Stimulated activated CD8-positive, alpha-beta memory T cell treated with anti-CD3 and anti-CD28 coated beads, Interleukin-4, amount 100 ng/mL, for 24 hours (primary cell): ENCODE data around the gene TRIM23.
"Not testable (repeated sequence)": the region's sequence is repeated elsewhere in the genome, so short reads cannot be mapped to it uniquely, and the experiment has no call there.

Experiments
- DNase-seq: peaks from one replicate; pipeline ENCODE4 v3.0.0-alpha.2; 2020; ENCODE audit warnings: low read depth

TRIM23 gene

GRCh38 chr5:65624025-65624570 lies at the start of gene TRIM23:
Gene TRIM23, minus strand, starts transcription at chr5:65624333. Its CDS starts 59 bp downstream, at chr5:65624274.
- DNase-seq, result peak; percentile 85

DNA sequence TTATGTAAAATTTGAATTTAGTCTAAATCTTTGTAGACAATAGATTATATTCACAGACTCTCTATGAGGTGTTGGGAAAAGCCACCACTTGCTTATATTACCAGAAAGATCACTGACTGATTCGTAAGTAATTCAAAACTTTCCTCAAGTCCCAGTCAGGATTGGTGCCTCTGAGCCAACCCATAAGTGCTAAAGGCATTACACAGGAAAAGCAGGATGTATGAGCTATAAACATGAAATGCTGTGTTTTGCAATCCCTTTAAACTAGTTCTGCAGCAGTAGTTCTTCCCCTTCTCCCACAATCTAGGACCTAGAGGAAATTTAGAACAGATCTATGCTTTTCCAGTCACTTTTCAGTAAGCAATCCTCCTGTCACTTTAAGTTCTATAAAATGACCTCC lies 48.7 kb upstream of the TRIM23 start:
- no peak for DNase-seq

- DNase-seq, result no peak
Observed at GRCh38 chr5:65668696-65669095, 44.6 kb upstream of the TRIM23 start.

DNA sequence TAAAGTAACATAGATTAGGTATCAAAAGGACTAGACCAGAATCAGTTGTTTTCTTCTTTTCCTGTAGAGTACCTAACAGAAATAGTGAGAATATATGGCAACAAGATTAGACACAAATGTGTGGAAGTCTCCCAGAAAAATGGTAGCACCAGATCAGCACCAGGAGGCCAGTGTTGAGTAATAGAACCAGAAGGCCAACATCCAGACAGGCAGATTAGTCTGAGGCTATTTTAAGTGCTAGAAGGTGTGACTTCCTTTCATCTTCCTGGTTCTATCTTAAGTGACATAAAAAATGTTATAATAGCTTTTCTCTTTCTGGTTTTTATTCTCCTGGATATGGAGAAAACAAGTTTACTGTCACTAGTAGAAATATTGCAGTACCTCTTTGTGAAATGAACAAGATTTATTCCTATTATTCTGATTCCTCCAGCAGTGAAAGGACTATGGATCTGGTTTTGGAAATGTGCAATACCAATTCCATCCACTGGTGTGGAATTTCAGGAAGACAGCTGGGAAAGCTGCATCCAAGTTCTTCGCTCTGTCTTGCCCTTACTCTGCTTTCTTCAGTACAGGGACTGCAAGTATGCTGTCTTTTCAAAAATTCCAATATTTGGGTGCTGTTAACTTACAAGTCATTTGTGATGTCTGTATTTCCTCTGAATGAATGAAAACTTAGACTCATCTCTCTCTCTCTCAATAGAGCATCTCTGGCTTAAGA lies 39.8 kb upstream of the TRIM23 start:
- DNase-seq, result no peak

DNA sequence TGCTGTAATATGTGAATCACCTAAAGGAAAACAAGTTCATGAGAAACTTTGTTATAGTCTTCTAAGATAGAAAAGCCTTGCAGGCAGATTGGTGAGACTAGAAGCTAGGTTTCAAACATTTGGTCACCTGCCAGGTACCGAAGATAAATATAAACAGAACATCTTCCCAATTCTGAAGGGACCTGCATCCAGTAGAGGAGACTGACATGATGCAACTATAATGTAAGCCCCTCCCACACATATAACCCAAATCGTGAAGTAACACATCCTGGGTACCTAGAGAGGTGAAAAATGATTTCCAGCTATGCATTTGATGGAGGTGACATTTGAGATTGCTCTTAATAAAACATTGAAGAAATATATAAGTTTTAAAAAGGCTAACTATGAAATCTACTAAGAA lies 30.6 kb upstream of the TRIM23 start:
- no peak for DNase-seq

DNA sequence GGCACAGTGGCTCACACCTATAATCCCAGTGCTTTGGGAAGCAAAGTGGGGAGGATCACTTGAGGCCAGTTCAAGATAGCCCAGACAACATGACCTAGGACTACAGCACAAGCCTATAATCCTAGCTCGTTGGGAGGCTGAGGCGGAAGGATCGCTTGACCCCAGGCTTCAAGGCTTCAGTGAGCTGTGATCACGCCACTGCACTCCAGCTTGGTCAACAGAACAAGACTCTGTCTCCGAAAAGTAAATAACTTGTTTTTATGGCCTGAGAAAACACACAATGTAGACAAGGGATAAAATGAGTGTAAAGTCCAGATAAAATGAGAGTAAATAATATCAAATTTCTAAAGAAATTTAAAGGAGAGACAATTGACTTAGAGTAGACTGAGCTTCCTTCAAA lies 27.0 kb upstream of the TRIM23 start:
- DNase-seq, result no peak

DNA sequence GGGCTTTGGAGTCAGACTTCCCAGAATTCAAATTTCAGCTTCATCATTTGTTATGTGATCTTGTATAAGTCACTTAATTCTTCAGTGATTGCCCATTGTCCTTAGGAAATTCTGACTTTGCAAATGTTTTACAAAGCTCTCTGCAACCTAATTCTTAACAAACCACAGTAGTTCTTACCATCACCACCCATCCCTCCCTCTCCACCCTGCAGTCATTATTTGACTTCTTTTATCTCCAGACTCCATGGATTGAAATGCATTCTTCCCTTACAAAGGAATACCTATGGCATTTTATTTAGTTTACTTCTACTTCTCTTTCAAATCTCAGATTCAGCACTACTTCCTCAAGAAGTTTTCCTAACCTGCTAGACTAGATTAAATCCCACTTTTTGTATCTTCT lies 23.8 kb upstream of the TRIM23 start:
- DNase-seq, result no peak

DNA sequence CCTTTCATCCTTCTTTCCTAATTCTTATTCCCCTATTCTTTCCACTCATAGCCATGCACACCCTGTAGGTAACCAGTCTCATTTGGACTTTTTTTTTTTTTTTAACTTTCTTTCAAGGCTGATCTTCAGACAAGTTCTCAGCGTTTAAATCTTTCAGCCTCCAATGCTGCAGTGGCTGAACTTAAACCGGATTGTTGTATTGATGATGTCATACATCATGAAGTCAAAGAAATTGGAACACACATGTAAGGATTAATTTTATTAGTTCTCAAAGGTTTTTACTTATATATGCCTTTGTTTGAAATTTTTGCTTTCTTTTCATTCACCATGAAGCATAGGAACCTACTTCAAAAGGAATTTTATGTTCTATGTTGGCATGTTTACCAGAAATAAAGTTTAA lies 22.8 kb upstream of the TRIM23 start:
- no peak for DNase-seq

GRCh38 chr5:65640240-65640639 lies 16.1 kb upstream of the TRIM23 start:
- no peak for DNase-seq

GRCh38 chr5:65630981-65631380 lies 6.8 kb upstream of the TRIM23 start:
- no peak for DNase-seq

DNA sequence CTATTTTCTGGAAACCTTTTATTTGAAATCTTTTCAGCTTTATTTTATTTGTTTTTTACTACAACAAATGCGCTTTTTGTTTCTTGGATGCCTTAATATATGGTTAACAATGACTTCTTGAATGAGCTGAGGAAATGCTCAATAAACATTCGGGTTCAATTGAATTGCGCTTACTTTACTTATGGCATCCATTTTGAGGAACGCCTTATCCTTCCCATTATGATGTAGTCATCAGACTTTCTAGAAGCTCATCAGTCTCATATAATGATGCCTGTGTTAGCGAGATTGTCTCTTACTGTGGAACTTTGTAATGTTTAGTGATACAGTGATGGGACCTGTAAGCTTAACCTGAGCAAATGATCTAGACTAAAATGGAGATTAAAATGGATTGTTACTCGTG lies 1.6 kb upstream of the TRIM23 start:
- DNase-seq, result no peak

DNA sequence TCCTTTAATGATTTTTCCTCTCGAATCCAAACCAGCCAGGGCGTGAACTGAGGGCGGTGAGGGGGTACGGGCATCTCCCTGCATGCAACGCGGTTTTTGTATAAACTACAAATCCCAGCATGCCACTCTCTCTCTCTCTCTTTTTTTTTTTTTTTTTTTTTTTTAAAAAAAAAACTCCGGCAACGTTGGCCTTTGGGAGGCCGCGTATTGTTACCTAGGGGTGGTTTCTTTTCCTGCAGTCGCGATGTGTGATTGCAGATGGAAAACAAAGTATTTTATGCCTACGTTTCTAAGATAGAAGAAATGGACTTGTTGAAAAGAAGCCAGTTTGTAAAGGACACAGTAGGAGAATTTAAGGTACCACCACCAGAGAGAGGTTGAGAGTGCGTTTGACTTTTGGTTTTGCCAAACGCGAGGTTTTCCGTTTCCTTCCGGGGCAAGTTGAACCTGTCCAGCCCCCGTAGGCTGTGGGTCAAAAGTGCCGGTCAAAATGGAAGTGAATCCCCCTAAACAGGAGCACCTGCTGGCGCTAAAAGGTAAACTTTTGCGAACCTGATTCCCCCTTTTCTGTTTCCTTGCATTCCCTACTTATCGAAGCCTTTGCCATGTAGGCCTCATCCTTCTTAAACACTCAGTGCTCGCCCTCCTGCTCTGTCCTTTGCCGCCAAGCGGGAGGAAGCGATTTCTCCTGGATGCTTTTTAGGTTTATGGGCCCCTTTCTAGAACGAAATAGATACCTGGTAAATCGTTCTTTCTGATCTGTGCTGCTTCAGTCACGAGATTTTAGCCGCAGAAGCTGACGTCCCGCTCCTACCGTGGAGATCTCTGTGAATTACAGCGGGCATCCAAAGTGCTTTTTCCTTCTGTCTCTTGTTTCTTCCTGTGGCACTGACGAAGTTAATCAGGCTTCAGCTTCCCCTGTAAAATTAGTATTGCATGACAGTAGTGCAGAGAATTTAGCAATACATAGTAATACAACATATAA lies 730 bp upstream of the TRIM23 start, which contains the start of the genes SHLD3 and TRAPPC13:
TSS of gene SHLD3 (plus strand) at position 457 of the 985 bp plus-strand sequence. CDS start 4,561 bp downstream, outside the sequence.
TSS of gene TRAPPC13 (plus strand) at position 457 of the 985 bp plus-strand sequence. CDS start at position 491, 34 bp downstream.
- peak; percentile 63 for DNase-seq

DNA sequence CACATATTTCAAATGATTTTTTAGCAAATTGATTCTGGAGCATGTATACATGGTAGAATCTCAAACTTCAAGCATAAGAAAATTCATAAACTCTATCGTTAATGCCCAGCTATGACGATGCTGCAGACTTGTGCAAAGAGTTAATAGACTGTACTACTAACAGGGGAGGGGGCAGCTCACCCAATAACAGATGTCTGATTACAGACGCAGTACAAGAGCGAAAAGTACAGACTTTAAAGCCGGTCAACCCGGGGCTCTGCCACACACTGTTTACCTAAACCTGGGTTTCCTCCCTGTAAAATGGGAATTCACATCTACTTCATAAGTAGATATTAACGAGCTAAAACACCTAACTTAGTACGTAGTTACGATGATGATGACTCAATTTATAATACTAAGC lies 651 bp downstream of the TRIM23 start:
- DNase-seq, result no peak

DNA sequence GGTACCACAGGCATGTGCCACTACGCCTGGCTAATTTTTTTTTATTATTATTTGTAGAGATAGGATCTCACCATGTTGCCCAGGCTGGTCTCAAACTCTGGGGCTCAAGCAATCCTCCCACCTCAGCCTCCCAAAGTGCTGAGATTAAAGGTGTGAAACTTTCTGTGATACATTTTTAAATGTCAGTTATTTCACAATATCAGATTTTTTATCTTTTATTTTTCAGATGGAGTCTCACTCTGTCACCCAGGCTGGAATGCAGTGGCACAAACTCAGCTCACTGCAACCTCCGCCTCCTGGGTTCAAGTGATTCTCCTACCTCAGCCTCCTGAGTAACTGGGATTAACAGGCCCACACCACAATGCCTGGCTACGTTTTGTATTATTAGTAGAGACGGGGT lies 2.2 kb downstream of the TRIM23 start:
- DNase-seq, result not testable (repeated sequence)

GRCh38 chr5:65620021-65620420 lies 4.1 kb downstream of the TRIM23 start:
- DNase-seq, result no peak

- no peak for DNase-seq
Observed at GRCh38 chr5:65612298-65612907, 11.7 kb downstream of the TRIM23 start.

DNA sequence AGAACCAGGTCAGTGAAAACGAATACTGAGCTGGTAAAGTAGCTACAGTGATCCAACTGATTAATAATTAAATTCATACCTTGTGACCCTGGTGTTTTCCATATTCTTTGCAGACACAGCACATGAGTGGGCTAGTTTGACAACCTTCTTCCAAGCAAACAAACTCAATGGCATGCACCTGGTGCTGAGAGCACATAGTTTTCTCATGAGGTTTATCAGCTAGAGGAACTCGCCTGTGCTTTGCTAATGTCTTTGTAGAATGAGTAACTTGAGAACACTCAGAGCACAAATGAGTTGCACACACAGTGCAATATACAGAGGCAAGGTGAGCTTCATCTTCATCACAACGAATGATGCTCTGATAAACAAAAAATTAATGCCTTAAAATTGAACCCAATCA lies 12.6 kb downstream of the TRIM23 start:
- no peak for DNase-seq

DNA sequence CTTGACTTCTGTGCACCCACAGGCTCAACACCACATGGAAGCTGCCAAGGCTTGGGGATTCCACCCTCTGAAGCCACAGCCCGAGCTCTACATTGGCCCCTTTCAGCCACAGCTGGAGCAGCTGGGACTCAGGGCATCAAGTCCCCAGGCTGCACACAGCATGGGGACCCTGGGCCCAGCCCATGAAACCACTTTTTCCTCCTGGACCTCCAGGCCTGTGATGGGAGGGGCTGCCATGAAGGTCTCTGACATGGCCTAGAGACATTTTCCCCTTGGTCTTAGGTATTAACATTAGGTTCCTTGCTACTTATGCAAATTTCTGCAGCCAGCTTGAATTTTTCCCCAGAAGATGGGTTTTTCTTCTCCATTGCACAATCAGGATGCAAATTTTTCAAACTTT lies 22.4 kb downstream of the TRIM23 start:
- not testable (repeated sequence) for DNase-seq

DNA sequence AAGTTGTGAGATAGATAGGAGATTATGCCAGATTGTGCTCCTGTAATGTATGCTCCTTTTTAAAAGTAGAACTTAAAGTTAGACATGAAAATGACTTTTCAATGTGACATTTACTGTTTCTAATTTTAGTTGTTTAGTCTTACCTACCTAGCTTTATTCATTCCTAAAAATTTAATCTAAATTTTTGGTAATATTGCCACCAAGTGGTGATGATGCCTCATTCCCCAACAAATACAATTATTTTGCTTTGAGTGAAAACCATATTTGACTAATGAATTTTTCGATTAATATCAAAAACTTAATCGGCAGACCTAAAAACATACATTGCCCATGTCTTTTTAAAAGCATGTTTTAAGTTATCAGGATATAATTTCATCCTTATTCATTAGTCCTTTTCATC lies 35.4 kb downstream of the TRIM23 start:
- DNase-seq, result no peak

DNA sequence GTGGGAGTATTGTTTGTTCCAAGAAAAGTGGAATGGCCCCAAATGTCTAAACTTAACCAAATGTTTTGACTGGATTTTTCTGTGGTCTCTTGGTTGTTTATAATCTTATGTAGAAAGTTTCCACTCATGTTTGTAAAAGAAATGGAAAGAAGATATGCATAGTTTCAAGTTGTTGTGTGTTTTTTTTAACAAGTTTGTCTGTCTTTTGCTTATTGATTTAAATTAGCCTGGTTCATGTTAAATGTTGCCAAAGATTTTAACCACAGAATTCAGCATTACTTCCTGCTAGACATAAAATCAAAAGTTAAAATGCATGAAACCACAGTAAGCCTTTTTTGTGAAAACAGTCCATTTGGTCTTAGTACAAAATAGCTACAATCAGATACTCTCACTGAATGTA lies 47.0 kb downstream of the TRIM23 start:
- no peak for DNase-seq

- DNase-seq, result no peak
Observed at GRCh38 chr5:65570598-65571226, 53.4 kb downstream of the TRIM23 start.

- no peak for DNase-seq
Observed at GRCh38 chr5:65566505-65566904, 57.6 kb downstream of the TRIM23 start.
